ENCODE data around the gene LCN10. TPM values are rescaled to one million over a fixed set of nuclear protein-coding genes. Genes with fewer than 3 reads are reported as not detected.

LCN10 gene
- total and polyA plus RNA-seq, 2 experiments from 2014 or later = not detected

DNA sequence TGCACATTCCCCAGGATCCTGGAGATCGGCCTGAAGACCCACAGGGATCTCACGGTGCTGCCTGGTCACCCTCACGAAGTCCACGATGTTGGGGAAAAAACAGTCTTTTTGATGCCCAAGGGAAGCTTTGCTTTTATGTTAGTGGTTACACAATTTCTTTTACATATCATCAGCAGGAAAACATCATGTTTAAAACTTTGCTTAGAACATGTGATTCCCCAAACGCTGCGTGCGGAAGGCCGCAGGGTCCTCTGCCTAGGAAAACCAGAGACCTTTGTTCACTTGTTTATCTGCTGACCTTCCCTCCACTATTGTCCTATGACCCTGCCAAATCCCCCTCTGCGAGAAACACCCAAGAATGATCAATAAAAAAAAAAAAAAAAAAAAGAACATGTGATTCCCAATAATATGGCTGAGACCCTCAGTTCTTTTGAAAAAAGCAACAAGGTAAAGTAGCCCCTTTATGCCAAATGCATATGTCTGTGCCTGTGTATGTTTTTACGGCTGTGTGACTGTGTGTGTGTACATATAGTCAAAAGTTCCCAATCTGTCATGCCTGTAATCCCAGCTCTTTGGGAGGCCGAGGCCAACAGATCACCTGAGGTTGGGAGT lies 44.0 kb downstream of the LCN10 start:
- DNase-seq (ENCODE audit: low spot score) = no peak
- Histone ChIP-seq H4K20me1 (ENCODE audit: insufficient read depth, poor library complexity, severe bottlenecking) (no peaks in the 10 kb centered on the region), H3K9me2 (replicated peaks; ENCODE audit: insufficient read depth) (no peaks in the 10 kb centered on the region), H3K4me3 (no peak overlapping the region), H3K36me3 (replicated peaks; ENCODE audit: insufficient read depth, low read depth) (no peaks in the 10 kb centered on the region), H2AFZ (no peak overlapping the region), H3K27me3 (no peaks in the 10 kb centered on the region), H3K79me2 (no peaks in the 10 kb centered on the region), H3K27ac (peak overlapping the region; percentile 97), H3K4me1 (ENCODE audit: insufficient read depth) (peaks cover 35% of the 10 kb centered on the region), H3K4me2 (peak overlapping the region; percentile 64), H3K9me3 (ENCODE audit: low read depth) (no peaks in the 10 kb centered on the region)
- 56% methylated on average over 11 of the region's 11 CpGs for WGBS (ENCODE audit: low lambda C conversion rate, missing lambda C conversion rate)
- TF ChIP-seq EZH2phosphoT487 (IDR thresholded peaks at IDR 0.05; ENCODE audit: low read depth, severe bottlenecking, unreplicated experiment) (no peak), EZH2 (IDR thresholded peaks at IDR 0.05; ENCODE audit: borderline replicate concordance) (no peak)
- TF ChIP-seq, protein P1, sequence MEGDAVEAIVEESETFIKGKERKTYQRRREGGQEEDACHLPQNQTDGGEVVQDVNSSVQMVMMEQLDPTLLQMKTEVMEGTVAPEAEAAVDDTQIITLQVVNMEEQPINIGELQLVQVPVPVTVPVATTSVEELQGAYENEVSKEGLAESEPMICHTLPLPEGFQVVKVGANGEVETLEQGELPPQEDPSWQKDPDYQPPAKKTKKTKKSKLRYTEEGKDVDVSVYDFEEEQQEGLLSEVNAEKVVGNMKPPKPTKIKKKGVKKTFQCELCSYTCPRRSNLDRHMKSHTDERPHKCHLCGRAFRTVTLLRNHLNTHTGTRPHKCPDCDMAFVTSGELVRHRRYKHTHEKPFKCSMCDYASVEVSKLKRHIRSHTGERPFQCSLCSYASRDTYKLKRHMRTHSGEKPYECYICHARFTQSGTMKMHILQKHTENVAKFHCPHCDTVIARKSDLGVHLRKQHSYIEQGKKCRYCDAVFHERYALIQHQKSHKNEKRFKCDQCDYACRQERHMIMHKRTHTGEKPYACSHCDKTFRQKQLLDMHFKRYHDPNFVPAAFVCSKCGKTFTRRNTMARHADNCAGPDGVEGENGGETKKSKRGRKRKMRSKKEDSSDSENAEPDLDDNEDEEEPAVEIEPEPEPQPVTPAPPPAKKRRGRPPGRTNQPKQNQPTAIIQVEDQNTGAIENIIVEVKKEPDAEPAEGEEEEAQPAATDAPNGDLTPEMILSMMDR (IDR thresholded peaks at IDR 0.05; ENCODE audit: poor library complexity) = no peak

DNA sequence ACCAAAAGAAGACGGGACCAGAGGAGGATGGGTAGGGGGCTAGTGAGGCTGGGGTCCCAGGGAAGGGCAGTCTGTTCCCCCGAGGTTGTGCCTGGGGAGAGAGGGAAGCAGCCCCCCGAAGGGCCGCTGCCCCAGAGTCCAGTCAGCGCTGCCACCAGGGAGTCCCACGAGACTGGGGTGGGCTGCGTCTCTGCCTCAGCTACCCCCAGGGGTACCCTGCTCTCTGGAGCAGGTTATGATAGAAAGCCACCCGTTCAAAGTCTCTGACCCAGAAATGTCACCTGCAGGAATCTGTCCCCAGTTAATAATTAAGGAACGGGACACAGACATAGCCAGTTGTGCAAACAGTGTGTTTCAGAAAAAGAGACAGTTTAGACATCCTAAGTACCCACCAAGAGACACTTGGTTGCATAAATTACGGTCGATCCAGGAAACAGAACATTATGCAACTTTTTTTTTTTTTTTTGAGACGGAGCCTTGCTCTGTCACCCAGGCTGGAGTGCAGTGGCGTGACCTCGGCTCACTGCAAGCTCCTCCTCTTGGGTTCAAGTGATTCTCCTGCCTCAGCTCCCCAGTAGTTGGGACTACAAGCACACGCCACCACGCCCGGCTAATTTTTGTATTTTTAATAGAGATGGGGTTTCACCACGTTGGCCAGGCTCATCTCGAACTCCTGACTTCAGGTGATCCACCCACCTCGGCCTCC lies 44.8 kb downstream of the LCN10 start:
- H3K9me2 ChIP-seq (replicated peaks; ENCODE audit: insufficient read depth) = no peaks in the 10 kb centered on the region
- H3K79me2 ChIP-seq = no peaks in the 10 kb centered on the region
- TF ChIP-seq EZH2phosphoT487 (IDR thresholded peaks at IDR 0.05; ENCODE audit: low read depth, severe bottlenecking, unreplicated experiment) (no peak), EZH2 (IDR thresholded peaks at IDR 0.05; ENCODE audit: borderline replicate concordance) (no peak)
- TF ChIP-seq, protein P1 (IDR thresholded peaks at IDR 0.05; ENCODE audit: poor library complexity) = no peak
- H3K4me2 ChIP-seq = peak overlapping the region; percentile 64
- H3K4me3 ChIP-seq = no peak overlapping the region
- no peaks in the 10 kb centered on the region for H3K36me3 ChIP-seq (replicated peaks; ENCODE audit: insufficient read depth, low read depth)
- no peaks in the 10 kb centered on the region for H3K9me3 ChIP-seq (ENCODE audit: low read depth)
- DNase-seq (ENCODE audit: low spot score) = peak; percentile 66
- H3K27ac ChIP-seq = peak overlapping the region; percentile 97
- H3K27me3 ChIP-seq = no peaks in the 10 kb centered on the region
- peaks cover 39% of the 10 kb centered on the region for H3K4me1 ChIP-seq (ENCODE audit: insufficient read depth)
- no peaks in the 10 kb centered on the region for H4K20me1 ChIP-seq (ENCODE audit: insufficient read depth, poor library complexity, severe bottlenecking)
- WGBS (ENCODE audit: low lambda C conversion rate, missing lambda C conversion rate) = 57% methylated on average over 18 of the region's 20 CpGs
- no peak overlapping the region for H2AFZ ChIP-seq

- Histone ChIP-seq H2AFZ (no peak overlapping the region), H3K27ac (peak overlapping the region; percentile 94), H4K20me1 (ENCODE audit: insufficient read depth, poor library complexity, severe bottlenecking) (no peaks in the 10 kb centered on the region), H3K27me3 (no peaks in the 10 kb centered on the region), H3K9me2 (replicated peaks; ENCODE audit: insufficient read depth) (no peaks in the 10 kb centered on the region), H3K79me2 (no peaks in the 10 kb centered on the region), H3K4me2 (peak overlapping the region; percentile 62), H3K4me1 (ENCODE audit: insufficient read depth) (peaks cover 45% of the 10 kb centered on the region), H3K4me3 (no peak overlapping the region), H3K36me3 (replicated peaks; ENCODE audit: insufficient read depth, low read depth) (no peaks in the 10 kb centered on the region), H3K9me3 (ENCODE audit: low read depth) (no peaks in the 10 kb centered on the region)
- DNase-seq (ENCODE audit: low spot score) = peak; percentile 76
- WGBS (ENCODE audit: low lambda C conversion rate, missing lambda C conversion rate) = 67% methylated on average over 19 of the region's 23 CpGs
- TF ChIP-seq EZH2phosphoT487 (IDR thresholded peaks at IDR 0.05; ENCODE audit: low read depth, severe bottlenecking, unreplicated experiment) (no peak), EZH2 (IDR thresholded peaks at IDR 0.05; ENCODE audit: borderline replicate concordance) (no peak)
- TF ChIP-seq, protein P1 (IDR thresholded peaks at IDR 0.05; ENCODE audit: poor library complexity) = no peak
Observed at GRCh38 chr9:136697146-136697820, 45.5 kb downstream of the LCN10 start.

All from hepatocyte (in vitro differentiated cells).